ENCODE data around the gene FOXC2.
A peak's percentile ranks its signal among the peaks of the same experiment; 100 is the strongest.

Gene FOXC2

DNA sequence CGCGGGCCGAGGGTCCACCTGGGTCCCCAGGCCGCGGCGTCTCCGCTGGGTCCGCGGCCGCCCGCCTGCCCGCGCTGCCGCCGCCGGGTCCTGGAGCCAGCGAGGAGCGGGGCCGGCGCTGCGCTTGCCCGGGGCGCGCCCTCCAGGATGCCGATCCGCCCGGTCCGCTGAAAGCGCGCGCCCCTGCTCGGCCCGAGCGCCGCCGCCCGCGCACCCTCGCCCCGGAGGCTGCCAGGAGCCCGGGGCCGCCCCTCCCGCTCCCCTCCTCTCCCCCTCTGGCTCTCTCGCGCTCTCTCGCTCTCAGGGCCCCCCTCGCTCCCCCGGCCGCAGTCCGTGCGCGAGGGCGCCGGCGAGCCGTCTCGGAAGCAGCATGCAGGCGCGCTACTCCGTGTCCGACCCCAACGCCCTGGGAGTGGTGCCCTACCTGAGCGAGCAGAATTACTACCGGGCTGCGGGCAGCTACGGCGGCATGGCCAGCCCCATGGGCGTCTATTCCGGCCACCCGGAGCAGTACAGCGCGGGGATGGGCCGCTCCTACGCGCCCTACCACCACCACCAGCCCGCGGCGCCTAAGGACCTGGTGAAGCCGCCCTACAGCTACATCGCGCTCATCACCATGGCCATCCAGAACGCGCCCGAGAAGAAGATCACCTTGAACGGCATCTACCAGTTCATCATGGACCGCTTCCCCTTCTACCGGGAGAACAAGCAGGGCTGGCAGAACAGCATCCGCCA, 504 bp downstream of the FOXC2 start:
- no peak for DNase-seq
- TF ChIP-seq, protein P1, sequence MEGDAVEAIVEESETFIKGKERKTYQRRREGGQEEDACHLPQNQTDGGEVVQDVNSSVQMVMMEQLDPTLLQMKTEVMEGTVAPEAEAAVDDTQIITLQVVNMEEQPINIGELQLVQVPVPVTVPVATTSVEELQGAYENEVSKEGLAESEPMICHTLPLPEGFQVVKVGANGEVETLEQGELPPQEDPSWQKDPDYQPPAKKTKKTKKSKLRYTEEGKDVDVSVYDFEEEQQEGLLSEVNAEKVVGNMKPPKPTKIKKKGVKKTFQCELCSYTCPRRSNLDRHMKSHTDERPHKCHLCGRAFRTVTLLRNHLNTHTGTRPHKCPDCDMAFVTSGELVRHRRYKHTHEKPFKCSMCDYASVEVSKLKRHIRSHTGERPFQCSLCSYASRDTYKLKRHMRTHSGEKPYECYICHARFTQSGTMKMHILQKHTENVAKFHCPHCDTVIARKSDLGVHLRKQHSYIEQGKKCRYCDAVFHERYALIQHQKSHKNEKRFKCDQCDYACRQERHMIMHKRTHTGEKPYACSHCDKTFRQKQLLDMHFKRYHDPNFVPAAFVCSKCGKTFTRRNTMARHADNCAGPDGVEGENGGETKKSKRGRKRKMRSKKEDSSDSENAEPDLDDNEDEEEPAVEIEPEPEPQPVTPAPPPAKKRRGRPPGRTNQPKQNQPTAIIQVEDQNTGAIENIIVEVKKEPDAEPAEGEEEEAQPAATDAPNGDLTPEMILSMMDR (IDR thresholded peaks at IDR 0.05; ENCODE audit: low read depth, low read length) = no peak
- H3K27me3 ChIP-seq (ENCODE audit: insufficient read depth, low read depth, severe bottlenecking) = peaks cover 40% of the 10 kb centered on the region
- H3K27ac ChIP-seq = no peak overlapping the region
- no peaks in the 10 kb centered on the region for H3K36me3 ChIP-seq
- H3K4me3 ChIP-seq (ENCODE audit: low read depth, low read length) = no peak overlapping the region; the same call in 1 of the 2 replicates
- no peaks in the 10 kb centered on the region for H3K9me3 ChIP-seq (ENCODE audit: severe bottlenecking)

DNA sequence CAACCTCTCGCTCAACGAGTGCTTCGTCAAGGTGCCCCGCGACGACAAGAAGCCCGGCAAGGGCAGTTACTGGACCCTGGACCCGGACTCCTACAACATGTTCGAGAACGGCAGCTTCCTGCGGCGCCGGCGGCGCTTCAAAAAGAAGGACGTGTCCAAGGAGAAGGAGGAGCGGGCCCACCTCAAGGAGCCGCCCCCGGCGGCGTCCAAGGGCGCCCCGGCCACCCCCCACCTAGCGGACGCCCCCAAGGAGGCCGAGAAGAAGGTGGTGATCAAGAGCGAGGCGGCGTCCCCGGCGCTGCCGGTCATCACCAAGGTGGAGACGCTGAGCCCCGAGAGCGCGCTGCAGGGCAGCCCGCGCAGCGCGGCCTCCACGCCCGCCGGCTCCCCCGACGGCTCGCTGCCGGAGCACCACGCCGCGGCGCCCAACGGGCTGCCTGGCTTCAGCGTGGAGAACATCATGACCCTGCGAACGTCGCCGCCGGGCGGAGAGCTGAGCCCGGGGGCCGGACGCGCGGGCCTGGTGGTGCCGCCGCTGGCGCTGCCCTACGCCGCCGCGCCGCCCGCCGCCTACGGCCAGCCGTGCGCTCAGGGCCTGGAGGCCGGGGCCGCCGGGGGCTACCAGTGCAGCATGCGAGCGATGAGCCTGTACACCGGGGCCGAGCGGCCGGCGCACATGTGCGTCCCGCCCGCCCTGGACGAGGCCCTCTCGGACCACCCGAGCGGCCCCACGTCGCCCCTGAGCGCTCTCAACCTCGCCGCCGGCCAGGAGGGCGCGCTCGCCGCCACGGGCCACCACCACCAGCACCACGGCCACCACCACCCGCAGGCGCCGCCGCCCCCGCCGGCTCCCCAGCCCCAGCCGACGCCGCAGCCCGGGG, 1.3 kb downstream of the FOXC2 start:
- H3K27ac ChIP-seq = no peak overlapping the region
- no peaks in the 10 kb centered on the region for H3K9me3 ChIP-seq (ENCODE audit: severe bottlenecking)
- DNase-seq = no peak
- no peak overlapping the region for H3K4me3 ChIP-seq (ENCODE audit: low read depth, low read length)
- no peaks in the 10 kb centered on the region for H3K36me3 ChIP-seq
- TF ChIP-seq, protein P1 (IDR thresholded peaks at IDR 0.05; ENCODE audit: low read depth, low read length) = 0 out of 2 replicates have a peak, but pooled peaks have one; percentile 10
- peaks cover 40% of the 10 kb centered on the region for H3K27me3 ChIP-seq (ENCODE audit: insufficient read depth, low read depth, severe bottlenecking)

DNA sequence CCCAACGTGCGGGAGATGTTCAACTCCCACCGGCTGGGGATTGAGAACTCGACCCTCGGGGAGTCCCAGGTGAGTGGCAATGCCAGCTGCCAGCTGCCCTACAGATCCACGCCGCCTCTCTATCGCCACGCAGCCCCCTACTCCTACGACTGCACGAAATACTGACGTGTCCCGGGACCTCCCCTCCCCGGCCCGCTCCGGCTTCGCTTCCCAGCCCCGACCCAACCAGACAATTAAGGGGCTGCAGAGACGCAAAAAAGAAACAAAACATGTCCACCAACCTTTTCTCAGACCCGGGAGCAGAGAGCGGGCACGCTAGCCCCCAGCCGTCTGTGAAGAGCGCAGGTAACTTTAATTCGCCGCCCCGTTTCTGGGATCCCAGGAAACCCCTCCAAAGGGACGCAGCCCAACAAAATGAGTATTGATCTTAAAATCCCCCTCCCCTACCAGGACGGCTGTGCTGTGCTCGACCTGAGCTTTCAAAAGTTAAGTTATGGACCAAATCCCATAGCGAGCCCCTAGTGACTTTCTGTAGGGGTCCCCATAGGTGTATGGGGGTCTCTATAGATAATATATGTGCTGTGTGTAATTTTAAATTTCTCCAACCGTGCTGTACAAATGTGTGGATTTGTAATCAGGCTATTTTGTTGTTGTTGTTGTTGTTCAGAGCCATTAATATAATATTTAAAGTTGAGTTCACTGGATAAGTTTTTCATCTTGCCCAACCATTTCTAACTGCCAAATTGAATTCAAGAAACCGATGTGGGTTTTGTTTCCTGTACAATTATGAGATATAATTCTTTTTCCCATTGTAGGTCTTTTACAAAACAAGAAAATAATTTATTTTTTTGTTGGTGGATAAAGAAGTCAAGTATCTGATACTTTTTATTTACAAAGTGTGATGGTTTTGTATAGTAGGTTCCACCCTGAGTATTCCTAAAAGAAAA, 2.3 kb downstream of the FOXC2 start:
- Histone ChIP-seq H3K27ac (no peak overlapping the region), H3K27me3 (ENCODE audit: insufficient read depth, low read depth, severe bottlenecking) (peaks cover 40% of the 10 kb centered on the region), H3K36me3 (no peaks in the 10 kb centered on the region), H3K9me3 (ENCODE audit: severe bottlenecking) (no peaks in the 10 kb centered on the region), H3K4me3 (ENCODE audit: low read depth, low read length) (no peak overlapping the region)
- no peak for DNase-seq
- TF ChIP-seq, protein P1 (IDR thresholded peaks at IDR 0.05; ENCODE audit: low read depth, low read length) = no peak

DNA sequence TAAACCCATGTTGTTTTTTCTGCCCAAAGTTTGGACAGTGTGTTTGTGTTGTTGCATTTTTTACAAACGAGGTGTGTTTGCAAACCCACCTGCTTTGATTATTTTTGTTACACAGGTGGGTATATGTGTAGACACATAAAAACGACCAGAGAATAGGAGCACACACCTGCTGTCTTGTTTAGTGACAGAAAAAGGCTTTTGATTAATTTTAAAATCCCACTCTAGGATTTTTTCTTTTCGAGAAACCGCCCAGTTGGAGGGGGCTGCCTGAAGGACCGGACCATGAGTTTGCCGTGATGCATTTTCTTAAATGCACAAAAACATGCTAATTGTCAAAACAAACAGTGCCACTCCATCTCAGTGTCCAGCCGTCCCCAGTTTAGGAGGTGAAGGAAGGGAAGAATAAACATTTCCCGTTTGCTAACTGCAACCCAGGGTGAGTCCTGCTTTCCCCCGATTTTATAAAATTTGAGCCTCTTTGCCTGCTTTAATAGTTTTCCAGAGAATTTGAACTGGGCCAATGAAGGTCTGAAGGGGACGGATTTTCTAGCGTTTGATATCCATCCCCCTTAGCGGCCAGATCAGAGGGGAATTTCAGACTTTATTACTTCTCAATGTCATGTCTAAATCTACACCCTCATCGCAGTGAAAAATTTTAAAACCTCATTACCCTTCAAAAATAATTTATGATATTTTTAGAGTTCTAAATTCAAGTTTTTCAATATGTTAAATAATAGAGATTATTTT, 3.2 kb downstream of the FOXC2 start:
- Histone ChIP-seq H3K27ac (no peak overlapping the region), H3K4me3 (ENCODE audit: low read depth, low read length) (no peak overlapping the region), H3K9me3 (ENCODE audit: severe bottlenecking) (no peaks in the 10 kb centered on the region), H3K36me3 (no peaks in the 10 kb centered on the region), H3K27me3 (ENCODE audit: insufficient read depth, low read depth, severe bottlenecking) (peaks cover 32% of the 10 kb centered on the region)
- TF ChIP-seq, protein P1 (IDR thresholded peaks at IDR 0.05; ENCODE audit: low read depth, low read length) = no peak
- no peak for DNase-seq

Data from WERI-Rb-1 (cell line).